BE2C (cell line): ENCODE measurements around the gene TOGARAM1.

Experiments used
- DNase-seq: peaks from one replicate; pipeline ENCODE4 v3.0.0-alpha.2; 2020
- H3K27me3 ChIP-seq: fragments of 250-450 bp; sonication (Bioruptor Pico); 2 replicates; pipeline ENCODE4 v1.5.1; 2020; ENCODE audit warnings: mild to moderate bottlenecking
- H3K36me3 ChIP-seq: fragments of 250-450 bp; sonication (Bioruptor Pico); 2 replicates; pipeline ENCODE4 v1.5.1; 2020; ENCODE audit warnings: mild to moderate bottlenecking
- H3K4me1 ChIP-seq: fragments of 250-450 bp; sonication (Bioruptor Pico); 2 replicates; pipeline ENCODE4 v1.5.1; 2020
- H3K4me3 ChIP-seq: 2 replicates; pipeline ENCODE4 v1.5.1; 2011; ENCODE audit warnings: low read depth, low read length
- H3K9me3 ChIP-seq: fragments of 250-450 bp; sonication (Bioruptor Pico); 2 replicates; pipeline ENCODE4 v1.5.1; 2020
- CTCF ChIP-seq: IDR thresholded peaks from 2 replicates; pipeline ENCODE4 v1.5.1; 2012; ENCODE audit warnings: mild to moderate bottlenecking, low read depth, low read length

Gene TOGARAM1

GRCh38 chr14:45094275-45094674, 132.3 kb downstream of the TOGARAM1 start:
- H3K4me3 ChIP-seq: no peak overlapping the region
- no peaks in the 10 kb centered on the region for H3K27me3 ChIP-seq
- TF ChIP-seq CTCF: no peak
- H3K36me3 ChIP-seq: peaks cover 37% of the 10 kb centered on the region
- H3K4me1 ChIP-seq: no peaks in the 10 kb centered on the region
- no peak for DNase-seq
- no peaks in the 10 kb centered on the region for H3K9me3 ChIP-seq

GRCh38 chr14:45095143-45095542, 133.2 kb downstream of the TOGARAM1 start:
- Histone ChIP-seq H3K4me1 (no peaks in the 10 kb centered on the region), H3K4me3 (no peak overlapping the region), H3K27me3 (no peaks in the 10 kb centered on the region), H3K36me3 (peaks cover 44% of the 10 kb centered on the region), H3K9me3 (no peaks in the 10 kb centered on the region)
- DNase-seq: no peak
- TF ChIP-seq CTCF: no peak

- DNase-seq: no peak
- Histone ChIP-seq H3K4me1 (no peaks in the 10 kb centered on the region), H3K9me3 (no peaks in the 10 kb centered on the region), H3K36me3 (peaks cover 53% of the 10 kb centered on the region), H3K4me3 (no peak overlapping the region), H3K27me3 (no peaks in the 10 kb centered on the region)
- TF ChIP-seq CTCF: no peak
Observed at GRCh38 chr14:45096218-45096617, 134.2 kb downstream of the TOGARAM1 start.

- peaks cover 3% of the 10 kb centered on the region; the same call in 1 of the 2 replicates for H3K4me1 ChIP-seq
- no peak for TF ChIP-seq CTCF
- no peaks in the 10 kb centered on the region for H3K27me3 ChIP-seq
- H3K4me3 ChIP-seq: no peak overlapping the region
- H3K36me3 ChIP-seq: peaks cover 75% of the 10 kb centered on the region
- no peak for DNase-seq
- no peaks in the 10 kb centered on the region for H3K9me3 ChIP-seq
Observed at GRCh38 chr14:45103806-45104205, 141.8 kb downstream of the TOGARAM1 start.

GRCh38 chr14:45104561-45104960, 142.6 kb downstream of the TOGARAM1 start:
- TF ChIP-seq CTCF: no peak
- no peak for DNase-seq
- no peaks in the 10 kb centered on the region for H3K27me3 ChIP-seq
- peaks cover 80% of the 10 kb centered on the region for H3K36me3 ChIP-seq
- H3K4me3 ChIP-seq: no peak overlapping the region
- no peaks in the 10 kb centered on the region for H3K9me3 ChIP-seq
- H3K4me1 ChIP-seq: peaks cover 3% of the 10 kb centered on the region; the same call in 1 of the 2 replicates

- DNase-seq: no peak
- peaks cover 74% of the 10 kb centered on the region for H3K36me3 ChIP-seq
Observed at GRCh38 chr14:45112896-45113781, 151.1 kb downstream of the TOGARAM1 start.

More at GRCh38 chr14:45112896-45113781, 151.1 kb downstream of the TOGARAM1 start:
- TF ChIP-seq CTCF: no peak
- Histone ChIP-seq H3K4me1 (peaks cover 11% of the 10 kb centered on the region), H3K9me3 (no peaks in the 10 kb centered on the region), H3K4me3 (no peak overlapping the region), H3K27me3 (no peaks in the 10 kb centered on the region)
